WTC11 (cell line): Measurements from ENCODE around the gene KCNJ4. TPM values are rescaled to one million over a fixed set of nuclear protein-coding genes. Genes with fewer than 3 reads are reported as not detected.

ENCODE experiments used
- ATAC-seq: fragments of 200-7000 bp; cut with Tn5 transposase; 2 replicates; pipeline ENCODE4 v1.10.0; 2021; ENCODE audit warnings: mild to moderate bottlenecking, moderate library complexity
- CTCF ChIA-PET: fragments of 300-600 bp; sonication (Branson Sonifier 250); formaldehyde crosslinking; loops from one replicate; lab custom pipeline; 2021; ENCODE audit warnings: antibody characterized with exemption; lab: Charles Lee
- POLR2A ChIA-PET: fragments of 350-600 bp; sonication (Branson Sonifier 250); formaldehyde crosslinking; loops from one replicate; lab custom pipeline; 2021; ENCODE audit warnings: antibody characterized with exemption; lab: Charles Lee
- DNase-seq: peaks from one replicate; pipeline ENCODE4 v3.0.0; 2021; ENCODE audit warnings: low spot score
- H3K27ac Mint-ChIP-seq: 2 replicates; pipeline ENCODE4 v1.8.0; 2021; ENCODE audit warnings: mixed read lengths
- H3K27me3 Mint-ChIP-seq: 2 replicates; pipeline ENCODE4 v1.8.0; 2021; ENCODE audit warnings: low read depth, mild to moderate bottlenecking, moderate library complexity, mixed read lengths
- H3K36me3 Mint-ChIP-seq: 2 replicates; pipeline ENCODE4 v1.8.0; 2021; ENCODE audit warnings: mixed read lengths
- H3K4me1 Mint-ChIP-seq: 2 replicates; pipeline ENCODE4 v1.8.0; 2022; ENCODE audit warnings: mixed read lengths
- H3K4me3 Mint-ChIP-seq: 2 replicates; pipeline ENCODE4 v1.8.0; 2021; ENCODE audit warnings: mild to moderate bottlenecking, moderate library complexity, mixed read lengths
- H3K9me3 Mint-ChIP-seq: 2 replicates; pipeline ENCODE4 v1.8.0; 2021; ENCODE audit warnings: mixed read lengths
- ARID4B ChIP-seq: sonication (generic); formaldehyde crosslinking; IDR thresholded peaks from 2 replicates; pipeline ENCODE4 v1.8.0; 2023; ENCODE audit warnings: missing genetic modification reagents, mild to moderate bottlenecking, borderline replicate concordance
- ATF1 ChIP-seq: sonication (generic); formaldehyde crosslinking; IDR thresholded peaks from 2 replicates; pipeline ENCODE4 v1.8.1; 2023; ENCODE audit warnings: mild to moderate bottlenecking, moderate library complexity, missing genetic modification reagents
- ATF3 ChIP-seq: sonication (generic); formaldehyde crosslinking; conservative IDR thresholded peaks from 2 replicates; pipeline ENCODE4 v1.8.1; 2022; ENCODE audit warnings: mild to moderate bottlenecking, missing genetic modification reagents
- E2F4 ChIP-seq: sonication (generic); formaldehyde crosslinking; IDR thresholded peaks from 2 replicates; pipeline ENCODE4 v1.8.1; 2022; ENCODE audit warnings: low read depth, mild to moderate bottlenecking, moderate library complexity, missing genetic modification reagents, borderline replicate concordance
- FOXK1 ChIP-seq: sonication (generic); formaldehyde crosslinking; IDR thresholded peaks from 2 replicates; pipeline ENCODE4 v1.8.0; 2022; ENCODE audit warnings: mild to moderate bottlenecking, moderate library complexity, missing genetic modification reagents
- IRF2 ChIP-seq: sonication (generic); formaldehyde crosslinking; IDR thresholded peaks from 2 replicates; pipeline ENCODE4 v1.8.0; 2022; ENCODE audit warnings: low read depth, missing genetic modification reagents, borderline replicate concordance
- NFE2L1 ChIP-seq: sonication (generic); formaldehyde crosslinking; IDR thresholded peaks from 2 replicates; pipeline ENCODE4 v1.8.1; 2023; ENCODE audit warnings: missing genetic modification reagents
- NR3C1 ChIP-seq: sonication (generic); formaldehyde crosslinking; conservative IDR thresholded peaks from 2 replicates; pipeline ENCODE4 v1.8.1; 2023; ENCODE audit warnings: low read depth, mild to moderate bottlenecking, missing genetic modification reagents
- OVOL2 ChIP-seq: fragments of 250-450 bp; sonication (Bioruptor Pico); IDR thresholded peaks from 2 replicates; pipeline ENCODE4 v1.9.0; 2021; ENCODE audit warnings: mild to moderate bottlenecking, borderline replicate concordance
- SOX15 ChIP-seq: fragments of 250-450 bp; sonication (Bioruptor Pico); IDR thresholded peaks from 2 replicates; pipeline ENCODE4 v1.9.0; 2021; ENCODE audit warnings: mild to moderate bottlenecking
- TEAD4 ChIP-seq: sonication (generic); formaldehyde crosslinking; IDR thresholded peaks from 2 replicates; pipeline ENCODE4 v1.8.0; 2022; ENCODE audit warnings: mild to moderate bottlenecking, missing genetic modification reagents
- TP53 ChIP-seq: sonication (generic); formaldehyde crosslinking; IDR thresholded peaks from 2 replicates; pipeline ENCODE4 v1.8.1; 2023; ENCODE audit warnings: mild to moderate bottlenecking, missing genetic modification reagents
- ZNF121 ChIP-seq: sonication (generic); formaldehyde crosslinking; IDR thresholded peaks from 2 replicates; pipeline ENCODE4 v1.8.0; 2023; ENCODE audit warnings: missing genetic modification reagents
- ZNF281 ChIP-seq: sonication (generic); formaldehyde crosslinking; IDR thresholded peaks from 2 replicates; pipeline ENCODE4 v1.8.0; 2023; ENCODE audit warnings: mild to moderate bottlenecking, missing genetic modification reagents
- total RNA-seq: library from RNA; stranded (reverse); gene quantifications from 3 replicates; pipeline ENCODE4 v1.2.3, GENCODE V29; 2021
- TF ChIP-seq, protein P1 (sequence below): fragments of 250-450 bp; sonication (Bioruptor Pico); IDR thresholded peaks from 2 replicates; pipeline ENCODE4 v1.8.0; 2021; ENCODE audit warnings: mild to moderate bottlenecking

The KCNJ4 gene
- total RNA-seq, 1 experiment from 2014 or later, result 3.1 TPM

DNA sequence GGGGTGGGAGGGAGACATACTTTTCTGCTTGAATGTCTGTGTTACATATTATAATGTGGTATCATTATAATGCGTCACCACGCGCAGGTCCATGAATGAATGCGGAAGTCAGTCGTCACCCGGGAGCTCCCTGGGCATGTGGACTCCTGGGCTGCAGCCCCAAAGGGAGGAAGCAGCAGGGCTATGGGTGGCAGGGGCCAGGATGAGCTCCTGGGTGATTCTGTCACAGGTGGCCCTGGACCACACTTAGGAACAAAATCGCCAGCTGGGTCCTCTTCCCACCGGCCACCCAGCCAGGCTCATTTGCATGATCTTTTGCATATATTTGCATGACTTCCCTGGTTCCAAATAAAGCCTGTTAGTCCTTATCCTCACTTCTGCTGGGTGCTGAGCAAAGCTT, 51.2 kb downstream of the KCNJ4 start:
- no peaks in the 10 kb centered on the region; the same call in none of the 2 replicates for H3K27me3 Mint-ChIP-seq
- H3K36me3 Mint-ChIP-seq, result peaks cover 5% of the 10 kb centered on the region
- ChIA-PET CTCF (interaction anchor here (6.6 kb wide), 1 partner anchor 11 kb away, joined by 52 read pairs; no protein-coding TSS in a partner anchor), POLR2A (no interaction called here)
- H3K27ac Mint-ChIP-seq, result no peak overlapping the region
- ATAC-seq (no peak), DNase-seq (no peak)
- no peak overlapping the region for H3K4me3 Mint-ChIP-seq
- no peak for TF ChIP-seq NFE2L1 (CRISPR knock-in tag)
- TF ChIP-seq FOXK1, result no peak
- TF ChIP-seq ZNF121 (CRISPR knock-in tag), result no peak
- peaks cover 34% of the 10 kb centered on the region for H3K4me1 Mint-ChIP-seq
- peaks cover 7% of the 10 kb centered on the region for H3K9me3 Mint-ChIP-seq

DNA sequence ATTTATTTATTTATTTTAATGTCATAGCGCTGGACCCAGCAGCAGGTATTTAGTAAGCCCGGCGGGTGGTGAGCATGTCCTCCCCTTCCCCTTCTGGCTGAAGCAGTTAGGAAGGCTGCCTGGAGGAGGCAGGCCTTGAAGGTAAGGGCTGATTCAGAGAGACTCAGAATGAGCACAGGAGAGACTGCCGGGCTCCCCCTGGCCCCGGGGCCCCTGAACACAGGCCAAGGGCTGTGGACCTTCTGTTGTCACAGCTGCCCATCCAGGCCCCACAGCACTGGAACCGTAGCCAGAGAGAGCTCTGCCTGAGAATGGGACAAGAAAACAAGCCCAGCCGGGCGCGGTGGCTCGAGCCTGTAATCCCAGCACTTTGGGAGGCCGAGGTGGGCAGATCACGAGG, 52.8 kb downstream of the KCNJ4 start:
- H3K27ac Mint-ChIP-seq, result no peak overlapping the region
- ATAC-seq (no peak), DNase-seq (no peak)
- no peak overlapping the region for H3K4me3 Mint-ChIP-seq
- TF ChIP-seq ZNF121 (CRISPR knock-in tag) (no peak), SOX15 (CRISPR knock-in tag) (no peak), ATF3 (no peak), TP53 (CRISPR knock-in tag) (no peak), OVOL2 (CRISPR knock-in tag) (no peak), ATF1 (CRISPR knock-in tag) (no peak), TEAD4 (CRISPR knock-in tag) (no peak), ARID4B (CRISPR knock-in tag) (no peak), NR3C1 (CRISPR knock-in tag) (no peak), ZNF281 (no peak), IRF2 (CRISPR knock-in tag) (no peak), E2F4 (no peak)
- TF ChIP-seq, protein P1, sequence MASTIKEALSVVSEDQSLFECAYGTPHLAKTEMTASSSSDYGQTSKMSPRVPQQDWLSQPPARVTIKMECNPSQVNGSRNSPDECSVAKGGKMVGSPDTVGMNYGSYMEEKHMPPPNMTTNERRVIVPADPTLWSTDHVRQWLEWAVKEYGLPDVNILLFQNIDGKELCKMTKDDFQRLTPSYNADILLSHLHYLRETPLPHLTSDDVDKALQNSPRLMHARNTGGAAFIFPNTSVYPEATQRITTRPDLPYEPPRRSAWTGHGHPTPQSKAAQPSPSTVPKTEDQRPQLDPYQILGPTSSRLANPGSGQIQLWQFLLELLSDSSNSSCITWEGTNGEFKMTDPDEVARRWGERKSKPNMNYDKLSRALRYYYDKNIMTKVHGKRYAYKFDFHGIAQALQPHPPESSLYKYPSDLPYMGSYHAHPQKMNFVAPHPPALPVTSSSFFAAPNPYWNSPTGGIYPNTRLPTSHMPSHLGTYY, result no peak
- ChIA-PET CTCF (interaction anchor here (0.8 to 6.6 kb wide), 4 partner anchors 12 to 304 kb away, joined by 3 to 52 read pairs (median 6); no protein-coding TSS in a partner anchor), POLR2A (no interaction called here)
- H3K4me1 Mint-ChIP-seq, result peaks cover 34% of the 10 kb centered on the region
- H3K9me3 Mint-ChIP-seq, result no peaks in the 10 kb centered on the region
- no peaks in the 10 kb centered on the region for H3K36me3 Mint-ChIP-seq
- H3K27me3 Mint-ChIP-seq, result no peaks in the 10 kb centered on the region; the same call in none of the 2 replicates
